ENCODE results near the gene ZIC1.
A peak's percentile ranks its signal among the peaks of the same experiment; 100 is the strongest.

Gene ZIC1

DNA sequence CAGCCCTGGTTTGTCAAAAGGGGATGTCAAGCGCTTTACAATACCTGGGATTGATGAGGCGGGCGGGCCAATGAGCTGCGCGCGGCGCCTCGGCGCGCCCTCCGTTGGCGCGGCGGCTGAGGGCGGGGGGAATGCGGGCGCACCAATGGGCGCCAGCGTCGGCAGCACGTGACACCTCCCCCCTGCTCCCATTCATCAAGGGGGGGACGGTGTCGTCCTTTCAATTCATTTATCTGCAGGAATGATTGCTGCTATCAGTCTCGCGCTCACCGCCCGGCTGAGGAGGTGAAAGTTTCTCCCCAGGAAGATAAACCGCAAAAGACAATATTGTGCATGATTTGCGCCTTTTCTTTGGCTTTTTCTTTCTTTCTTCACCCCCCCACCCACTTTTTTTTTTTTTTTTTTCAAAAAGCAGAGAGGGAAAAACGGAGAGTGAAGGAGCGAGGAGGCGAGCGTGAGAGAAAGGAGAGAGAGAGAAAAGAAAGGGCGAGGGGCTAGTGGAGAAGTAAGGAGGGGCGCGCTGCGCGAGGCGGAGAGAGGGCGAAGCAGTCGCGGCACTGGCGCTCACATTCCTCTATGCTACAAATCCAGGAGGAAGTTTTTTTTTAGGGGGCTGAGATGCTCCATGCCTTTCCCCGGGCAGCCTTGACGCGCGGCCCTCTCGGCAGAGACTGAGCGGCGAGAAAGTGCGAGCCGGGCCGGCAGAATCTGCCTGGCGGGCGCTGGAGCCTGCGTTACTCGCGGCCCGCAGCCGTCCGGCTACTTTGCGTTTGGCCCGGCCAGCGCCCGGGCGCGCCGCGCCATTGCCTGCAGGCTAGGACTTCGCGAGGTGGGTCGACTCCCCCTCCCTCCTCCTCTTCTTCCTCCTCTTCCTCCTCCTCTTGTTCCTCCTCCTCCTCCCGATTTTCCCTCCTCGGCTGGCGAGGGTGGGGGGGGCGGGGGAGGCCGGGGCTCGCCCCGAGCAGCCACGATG lies at the start of gene ZIC1:
ZIC1 (plus strand) TSS at position 223 of the 973 bp plus-strand sequence; CDS start at position 971, 748 bp downstream.
- no peak for DNase-seq

DNA sequence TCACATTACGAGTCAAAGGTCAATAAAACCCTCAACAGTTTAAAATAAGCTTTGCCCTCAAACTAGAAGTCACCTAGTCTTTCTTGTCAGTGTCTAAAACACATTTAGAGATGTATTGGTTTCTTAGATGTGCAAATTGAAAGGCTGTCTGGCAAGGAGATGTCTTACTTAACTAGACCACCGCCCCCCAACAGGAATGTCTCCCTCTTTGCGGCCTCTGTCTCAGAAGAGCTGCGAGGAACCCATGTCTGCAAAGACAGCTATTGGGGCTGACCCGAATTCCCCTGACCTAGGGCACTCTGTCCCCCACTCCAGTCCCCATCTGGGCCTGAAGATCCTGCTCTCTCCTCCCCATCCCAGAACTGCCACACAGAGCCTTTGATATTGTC lies 49.1 kb upstream of the ZIC1 start:
- DNase-seq: no peak

- DNase-seq: peak; percentile 46
These were observed 48.3 kb upstream of the ZIC1 start for GRCh38 chr3:147360646-147361453.

DNA sequence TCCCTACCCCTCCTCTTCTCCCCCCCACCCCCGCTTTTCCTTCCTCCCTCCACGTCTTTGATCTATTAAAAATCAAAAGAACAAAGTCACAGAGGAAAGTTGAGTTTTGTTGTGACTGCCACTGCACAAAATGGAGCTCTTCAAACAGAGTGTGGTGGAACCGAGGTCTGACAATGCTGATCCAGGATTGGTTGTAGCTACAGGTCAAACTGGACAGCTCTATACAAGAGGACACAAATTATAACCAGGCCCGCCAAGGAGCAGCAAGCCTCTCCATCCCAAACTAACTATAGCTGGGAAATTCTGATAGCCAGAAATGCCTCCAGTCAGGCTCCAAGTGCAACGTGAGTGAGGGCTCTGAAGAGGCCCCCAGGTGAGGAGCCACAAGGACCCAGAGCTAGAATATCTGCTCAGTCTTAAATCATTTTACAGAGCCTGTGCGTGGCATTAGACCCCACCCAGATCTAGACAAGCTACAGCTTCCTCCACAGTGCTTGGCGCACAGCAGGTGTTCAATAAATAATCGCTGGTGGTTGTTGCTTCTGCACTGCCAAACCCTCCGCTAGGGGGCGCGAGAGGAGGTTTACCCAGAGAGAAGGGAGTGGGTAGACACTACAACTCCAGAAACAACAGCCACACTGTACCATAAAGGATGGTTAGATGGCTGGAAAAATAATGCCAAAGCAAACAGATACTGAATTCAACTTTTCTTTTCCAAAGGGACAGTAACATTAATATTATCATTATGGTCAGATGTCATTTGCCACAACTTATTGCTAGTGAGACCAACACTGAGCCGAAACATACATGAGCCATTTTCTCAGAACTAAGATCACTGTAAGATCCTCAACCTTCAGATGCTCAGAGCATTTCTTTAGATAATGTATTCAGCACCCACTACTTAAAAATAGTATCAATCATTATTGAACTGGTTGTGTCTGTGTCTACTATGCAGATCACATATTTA lies 47.4 kb upstream of the ZIC1 start:
- peak; percentile 55 for DNase-seq

GRCh38 chr3:147364771-147365170 lies 44.4 kb upstream of the ZIC1 start:
- no peak for DNase-seq

- no peak for DNase-seq
These were observed 43.7 kb upstream of the ZIC1 start for GRCh38 chr3:147365196-147366115.

DNA sequence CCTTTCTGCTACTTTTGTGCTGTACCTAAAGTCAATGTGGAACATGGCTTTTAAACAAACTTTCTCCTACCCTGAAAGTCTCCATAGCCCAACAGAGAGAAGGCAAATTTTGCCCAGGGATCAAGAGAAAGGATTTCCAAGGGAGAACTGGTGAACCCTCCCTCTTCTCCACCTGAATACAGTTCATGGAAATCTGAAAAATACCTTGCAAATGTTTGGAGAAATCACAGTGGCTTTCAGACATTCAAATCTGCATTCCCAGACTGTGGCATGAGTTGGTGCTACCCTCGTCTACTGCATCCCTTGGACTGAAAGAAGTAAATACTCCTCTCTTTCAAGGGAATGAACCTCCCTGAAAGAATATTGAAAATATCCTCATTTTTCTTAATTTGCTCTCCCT lies 41.5 kb upstream of the ZIC1 start:
- DNase-seq: no peak

DNA sequence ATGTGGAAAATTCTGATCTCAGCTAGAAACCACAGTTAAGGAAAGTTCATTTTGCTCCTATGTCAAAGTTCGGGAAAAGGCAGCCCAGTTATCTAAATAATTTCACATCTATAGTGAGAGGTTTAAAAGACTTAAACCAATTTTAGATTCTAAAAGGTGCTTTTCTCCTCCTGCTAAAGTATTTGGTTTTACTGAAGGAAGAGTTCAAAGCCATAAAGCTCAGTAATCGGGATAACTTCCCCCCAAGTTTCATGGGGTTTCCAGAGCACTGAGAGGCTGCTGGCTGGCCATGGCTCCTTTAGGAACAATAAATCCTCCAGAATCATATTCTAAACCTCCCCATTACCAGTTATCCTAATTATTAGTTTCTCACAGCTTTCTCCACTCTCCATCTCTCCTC lies 41.0 kb upstream of the ZIC1 start:
- DNase-seq: no peak

DNA sequence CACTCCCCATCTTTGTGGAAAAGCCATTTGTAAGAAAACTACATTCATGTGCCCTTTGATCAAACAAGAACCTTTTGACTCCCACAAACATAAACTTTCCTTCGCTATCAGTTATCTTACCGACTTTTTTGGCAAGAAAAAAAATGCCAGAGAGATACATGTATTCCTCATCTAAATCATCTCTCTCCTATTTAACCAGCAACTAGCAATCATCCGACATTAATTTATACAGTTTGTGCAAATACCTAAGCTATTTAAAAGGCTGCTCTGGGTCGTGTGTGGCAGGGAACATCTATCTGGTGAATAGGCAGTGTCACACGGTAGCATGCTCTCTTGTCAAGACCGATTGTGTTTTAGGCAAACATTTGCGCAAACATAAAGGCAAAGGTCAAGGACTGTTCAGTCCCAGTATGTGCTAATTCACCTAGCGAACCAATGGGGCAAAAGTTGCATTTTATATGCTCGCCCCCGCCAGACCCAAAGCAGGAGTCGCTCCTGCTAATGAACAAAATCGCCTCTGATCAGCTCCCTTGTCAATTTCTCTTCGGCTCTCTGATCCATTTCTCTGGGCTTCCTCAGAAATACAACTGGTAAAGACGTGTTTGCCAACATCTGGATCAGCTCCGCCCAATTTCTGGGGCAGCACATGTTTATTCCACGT lies 40.5 kb upstream of the ZIC1 start:
- DNase-seq: no peak

DNA sequence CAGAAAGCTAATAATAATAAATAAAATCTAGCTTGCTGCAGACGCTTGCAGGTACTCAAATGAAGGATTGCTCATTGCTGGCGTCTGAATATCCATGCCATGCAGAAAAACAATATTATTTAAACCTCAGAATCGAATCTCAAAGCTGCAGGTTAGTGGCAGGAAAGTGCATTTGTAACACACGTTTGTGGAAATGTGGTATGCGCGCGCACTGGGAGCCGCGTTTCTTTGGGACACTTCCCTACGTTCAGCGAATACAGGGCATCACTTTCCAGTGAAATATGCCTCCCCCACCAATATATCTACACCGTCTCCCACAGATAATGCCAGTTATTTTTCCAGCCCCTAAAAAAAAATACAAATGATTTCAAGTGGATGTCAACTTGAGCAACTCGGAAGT lies 39.9 kb upstream of the ZIC1 start:
- no peak for DNase-seq

DNA sequence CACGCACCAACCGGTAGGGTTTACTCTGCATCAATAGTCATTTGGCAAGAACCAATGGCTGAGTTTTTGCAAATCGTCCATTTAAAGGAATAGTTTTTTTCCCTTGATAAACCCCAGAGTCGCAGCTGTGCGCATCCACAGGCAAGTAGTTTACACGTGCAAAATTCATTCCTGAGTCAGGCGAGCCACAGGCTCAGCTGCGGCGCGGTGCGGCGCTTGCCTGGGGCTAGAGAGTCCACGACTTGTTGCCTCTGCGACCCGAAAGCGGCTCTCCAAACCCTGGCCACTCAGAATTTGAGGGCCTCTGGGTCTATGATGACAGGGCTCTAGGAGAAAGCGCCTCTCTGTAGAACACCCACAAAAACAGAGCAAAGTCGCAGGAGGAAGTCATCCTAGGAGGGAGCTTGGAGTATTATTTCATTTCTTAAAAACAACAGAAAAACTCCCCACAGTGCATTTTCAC lies 39.5 kb upstream of the ZIC1 start:
- no peak for DNase-seq

DNA sequence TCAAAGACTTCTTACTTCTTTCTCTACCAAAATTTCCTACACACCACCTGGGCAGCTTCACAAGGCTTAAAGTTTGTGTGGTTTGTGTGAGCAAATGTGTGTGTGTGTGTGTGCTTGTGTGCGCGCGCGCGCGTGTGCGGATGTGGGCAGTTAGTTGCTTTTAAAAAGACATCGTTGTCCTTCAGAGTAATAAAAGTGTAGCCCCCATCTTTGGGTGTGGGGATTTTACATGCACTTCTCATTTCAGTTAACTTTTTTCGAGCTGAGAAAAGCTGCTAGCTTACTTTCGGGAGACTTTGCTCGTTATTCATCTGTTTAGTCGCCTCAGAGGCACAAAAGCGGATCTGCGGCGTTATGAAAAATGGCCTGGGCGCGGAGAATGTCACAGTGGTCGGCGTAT lies 38.8 kb upstream of the ZIC1 start:
- no peak for DNase-seq

- DNase-seq: no peak
These were observed 38.0 kb upstream of the ZIC1 start for GRCh38 chr3:147371140-147371539.

DNA sequence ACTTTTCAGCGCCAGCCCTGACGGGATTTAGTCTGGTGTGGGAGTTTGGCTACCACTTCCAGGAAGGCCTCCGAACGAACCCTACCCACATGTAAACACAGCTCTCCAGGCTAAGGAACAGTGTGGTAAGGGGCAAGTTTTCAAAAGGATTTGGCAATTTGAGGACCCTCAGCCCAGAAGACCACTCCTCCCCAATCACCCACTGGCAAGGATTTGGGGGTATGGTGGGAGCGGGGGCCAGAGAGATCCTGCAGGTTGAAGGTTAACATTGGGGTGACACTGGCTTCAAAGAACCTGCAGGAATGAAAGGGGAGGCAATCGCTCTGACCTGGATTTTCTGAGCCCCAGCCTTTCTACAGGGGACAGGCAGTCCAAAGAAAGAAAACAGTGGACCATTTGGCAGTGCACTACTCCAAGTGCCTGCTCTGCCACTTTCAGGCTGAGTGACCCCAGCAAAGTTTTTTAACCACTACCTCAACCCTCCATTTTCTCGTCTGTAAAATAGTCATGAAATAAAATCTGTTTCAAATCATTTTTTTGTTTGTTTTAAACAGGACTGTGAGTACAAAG lies 37.3 kb upstream of the ZIC1 start:
- DNase-seq: no peak

GRCh38 chr3:147372525-147373027 lies 36.6 kb upstream of the ZIC1 start:
- no peak for DNase-seq

DNA sequence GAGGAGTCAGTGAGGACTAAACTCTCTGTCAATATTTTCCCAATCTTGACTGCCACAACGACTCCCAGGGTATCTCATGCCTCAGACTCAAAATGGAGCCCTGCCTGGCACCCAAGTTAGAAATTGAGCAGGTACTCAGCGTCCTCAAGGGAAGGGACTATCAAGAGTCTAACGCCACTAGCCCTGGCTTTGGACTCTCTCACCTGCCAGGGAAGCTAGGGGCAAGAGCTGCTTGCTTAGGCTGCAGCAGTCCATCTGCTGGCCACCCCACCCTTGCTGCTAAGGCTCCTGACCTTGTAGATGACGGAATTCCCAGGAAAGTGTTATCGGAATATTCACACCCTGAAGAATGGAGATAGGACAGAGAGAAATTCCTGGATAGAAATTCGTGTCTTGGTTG lies 35.9 kb upstream of the ZIC1 start:
- DNase-seq: no peak

GRCh38 chr3:147377412-147378367 lies 31.5 kb upstream of the ZIC1 start:
- no peak for DNase-seq

- DNase-seq: no peak
These were observed 29.5 kb upstream of the ZIC1 start for GRCh38 chr3:147379651-147380050.

- no peak for DNase-seq
These were observed 28.7 kb upstream of the ZIC1 start for GRCh38 chr3:147380387-147380951.
